Adrenal gland (tissue), 12 donors: ENCODE results near the gene LRP1B. TPM values are rescaled to one million over a fixed set of nuclear protein-coding genes. Genes with fewer than 3 reads are reported as not detected.

ENCODE experiments used
- DNase-seq, 7 donors: peaks; one replicate each; pipeline ENCODE4 v3.0.0-alpha.2; 2019 to 2020
- H3K27ac ChIP-seq, 5 donors: fragments of 200-600 bp; sonication (generic) in 4 of 5; 1 replicate in 3 of 5; 2 replicates in 2 of 5; pipeline versions ENCODE4 v1.5.1 to v1.8.0; 2016 to 2020; ENCODE audit warnings: mild to moderate bottlenecking in 1 of 5
- H3K27me3 ChIP-seq: fragments of 200-600 bp; 2 replicates; pipeline ENCODE4 v1.8.0; 2021
- H3K36me3 ChIP-seq, 2 donors: fragments of 200-600 bp; replicated peaks in 1 of 2; 1 replicate in 1 of 2; 2 replicates in 1 of 2; pipeline versions ENCODE4 v1.5.1 to v1.8.0; 2018 to 2022
- H3K4me1 ChIP-seq, 2 donors: fragments of 200-600 bp; replicated peaks in 1 of 2; 1 replicate in 1 of 2; 2 replicates in 1 of 2; pipeline versions ENCODE4 v1.5.1 to v1.8.0; 2018 to 2021
- H3K4me3 ChIP-seq, 4 donors: fragments of 200-600 bp; sonication (generic) in 3 of 4; one replicate each; pipeline ENCODE4 v1.5.1; 2016 to 2018
- H3K9me3 ChIP-seq, 3 donors: fragments of 200-600 bp; sonication (generic) in 1 of 3; replicated peaks in 1 of 3; 1 replicate in 2 of 3; 2 replicates in 1 of 3; pipeline versions ENCODE4 v1.5.1 to v1.8.0; 2016 to 2021
- POLR2A ChIP-seq, 2 donors: fragments of 450-650 bp; IDR thresholded peaks; one replicate each; pipeline ENCODE4 v1.6.1; 2017; ENCODE audit warnings: antibody characterized with exemption in 2 of 2, mild to moderate bottlenecking in 2 of 2, moderate library complexity in 1 of 2
- WGBS, 4 donors: extraction: QIAGEN DNeasy Blood & Tissue Kit in 2 of 4; methylation state at CpG; one replicate each; pipeline versions ENCODE4 v1.1.5 to v1.1.7; 2013 to 2017; 5-methylcytosine and 5-hydroxymethylcytosine counted together
- intact Hi-C, 2 donors: fragments of 100-400 bp; cut with DNase I; formaldehyde crosslinking; loops; one replicate each; pipeline versions ENCODE4 v1.14.1 to v1.15.0; 2022 to 2023
- polyA plus RNA-seq, 3 donors: library from polyadenylated mRNA; stranded (reverse); fragments of 200-250 nt in 2 of 3; fragments of 350-450 nt in 1 of 3; fragmentation: Illumina TruSeq in 1 of 3; extraction: RNeasy Lipid Tissue Mini Kit (QIAGEN cat#74804) in 1 of 3; gene quantifications; one replicate each; pipeline ENCODE4 v1.2.3, GENCODE V29; 2013 to 2014
- total RNA-seq, 9 donors: library from RNA; depleted of rRNA in 4 of 9; stranded (reverse); fragments of >200 nt in 4 of 9; fragments of 120-200 nt in 1 of 9; fragmentation: NEBNext Ultra II Directional in 1 of 9; extraction: Animal tissue kit (Norgen Biotek cat#: 25700) in 1 of 9; gene quantifications; one replicate each; pipeline versions ENCODE4 v1.1.0 to v1.2.4, GENCODE V29; 2013 to 2023
- TF ChIP-seq, protein P1 (sequence below), 6 experiments: fragments of 450-650 bp in 4 of 6; fragments of 200-600 bp in 2 of 6; sonication (generic) in 1 of 6; IDR thresholded peaks; 1 replicate in 5 of 6; 2 replicates in 1 of 6; pipeline versions ENCODE4 v1.5.1 to v1.8.0; 2016 to 2021; ENCODE audit warnings: antibody characterized with exemption in 6 of 6, mild to moderate bottlenecking in 2 of 6, moderate library complexity in 1 of 6
- donor health status: healthy with polysubstance abuse.
- donor health status: Bipolar disorder and iron deficiency.
- donor health status: DM: yes; HTN: yes; CAD: no.
- donor health status: DM: no; HTN: no; CAD: no.
- donor health status: DM: no; HTN: no; CAD: no.
- donor health status: DM: yes; HTN: yes; CAD: no.

Gene LRP1B
- total and polyA plus RNA-seq, 12 donors, result 0.84 to 5.4 (median 2.1) TPM

- intact Hi-C loops, result no loop called here
- no peak for DNase-seq
- no peaks in the 10 kb centered on the region for H3K4me1 ChIP-seq
- no peak overlapping the region for H3K27ac ChIP-seq
- H3K9me3 ChIP-seq, result no peaks in the 10 kb centered on the region
- no peak for TF ChIP-seq POLR2A (IDR thresholded peaks at IDR 0.05)
- TF ChIP-seq, protein P1, sequence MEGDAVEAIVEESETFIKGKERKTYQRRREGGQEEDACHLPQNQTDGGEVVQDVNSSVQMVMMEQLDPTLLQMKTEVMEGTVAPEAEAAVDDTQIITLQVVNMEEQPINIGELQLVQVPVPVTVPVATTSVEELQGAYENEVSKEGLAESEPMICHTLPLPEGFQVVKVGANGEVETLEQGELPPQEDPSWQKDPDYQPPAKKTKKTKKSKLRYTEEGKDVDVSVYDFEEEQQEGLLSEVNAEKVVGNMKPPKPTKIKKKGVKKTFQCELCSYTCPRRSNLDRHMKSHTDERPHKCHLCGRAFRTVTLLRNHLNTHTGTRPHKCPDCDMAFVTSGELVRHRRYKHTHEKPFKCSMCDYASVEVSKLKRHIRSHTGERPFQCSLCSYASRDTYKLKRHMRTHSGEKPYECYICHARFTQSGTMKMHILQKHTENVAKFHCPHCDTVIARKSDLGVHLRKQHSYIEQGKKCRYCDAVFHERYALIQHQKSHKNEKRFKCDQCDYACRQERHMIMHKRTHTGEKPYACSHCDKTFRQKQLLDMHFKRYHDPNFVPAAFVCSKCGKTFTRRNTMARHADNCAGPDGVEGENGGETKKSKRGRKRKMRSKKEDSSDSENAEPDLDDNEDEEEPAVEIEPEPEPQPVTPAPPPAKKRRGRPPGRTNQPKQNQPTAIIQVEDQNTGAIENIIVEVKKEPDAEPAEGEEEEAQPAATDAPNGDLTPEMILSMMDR (IDR thresholded peaks at IDR 0.05), result no peak
- no peaks in the 10 kb centered on the region for H3K27me3 ChIP-seq
- H3K36me3 ChIP-seq, result no peaks in the 10 kb centered on the region
- no peak overlapping the region for H3K4me3 ChIP-seq
- WGBS, 4 donors, result 85 to 89% (median 88%) methylated on average over 4 of the region's 4 CpGs
Measured at GRCh38 chr2:141699573-141699972, 431.2 kb downstream of the LRP1B start.

DNA sequence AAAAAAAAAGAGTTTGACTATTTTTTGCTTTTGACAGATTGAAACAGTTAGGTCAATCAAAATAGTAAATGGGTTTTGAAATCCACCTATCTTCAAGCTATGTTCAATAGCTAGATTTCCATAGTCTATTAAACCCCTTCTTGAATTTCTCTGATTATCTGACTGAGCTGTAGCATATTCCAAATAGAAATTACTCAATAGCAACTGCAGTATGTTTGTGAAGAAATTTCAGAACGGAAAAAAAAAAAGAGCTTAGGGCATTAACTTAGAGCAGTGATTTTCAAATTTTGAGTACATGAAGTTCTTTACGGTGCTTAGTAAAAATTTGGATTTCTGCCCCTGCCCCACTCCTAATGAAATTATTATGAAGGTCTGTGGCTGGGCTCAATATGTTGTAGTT, 432.3 kb downstream of the LRP1B start:
- TF ChIP-seq, protein P1 (IDR thresholded peaks at IDR 0.05), result no peak
- TF ChIP-seq POLR2A (IDR thresholded peaks at IDR 0.05), result no peak
- no peak for DNase-seq
- no peaks in the 10 kb centered on the region for H3K36me3 ChIP-seq
- H3K4me3 ChIP-seq, result no peak overlapping the region
- no peaks in the 10 kb centered on the region for H3K9me3 ChIP-seq
- 81 to 89% (median 84%) methylated on average over 2 of the region's 2 CpGs for WGBS, 4 donors
- H3K27ac ChIP-seq, result no peak overlapping the region
- no peaks in the 10 kb centered on the region for H3K4me1 ChIP-seq
- H3K27me3 ChIP-seq, result no peaks in the 10 kb centered on the region
- intact Hi-C loops, result no loop called here

DNA sequence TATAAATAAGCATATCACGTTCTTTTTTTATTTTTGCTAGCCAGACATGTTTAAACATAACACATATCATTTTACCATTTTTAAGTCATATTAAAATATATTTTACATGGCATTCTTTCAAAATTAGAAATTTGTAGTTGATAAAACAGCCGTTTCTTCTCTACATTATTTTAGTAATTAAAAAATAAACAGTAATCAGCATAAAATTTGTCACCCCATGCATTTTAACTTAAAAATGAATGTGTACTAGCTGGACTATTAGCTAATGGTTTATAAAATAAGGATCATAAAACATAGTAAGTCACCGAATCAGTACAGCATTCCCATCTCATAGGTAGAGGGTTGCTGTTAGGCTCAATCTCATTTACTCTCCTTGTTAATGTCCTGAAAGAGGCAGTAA, 433.8 kb downstream of the LRP1B start:
- no peaks in the 10 kb centered on the region for H3K4me1 ChIP-seq
- no peaks in the 10 kb centered on the region for H3K36me3 ChIP-seq
- no peak overlapping the region for H3K4me3 ChIP-seq
- no peak overlapping the region for H3K27ac ChIP-seq
- H3K9me3 ChIP-seq, result no peaks in the 10 kb centered on the region
- no peak for DNase-seq
- H3K27me3 ChIP-seq, result no peaks in the 10 kb centered on the region
- WGBS, 4 donors, result 73 to 90% (median 83%) methylated on average over 3 of the region's 3 CpGs
- TF ChIP-seq POLR2A (IDR thresholded peaks at IDR 0.05), result no peak
- TF ChIP-seq, protein P1 (IDR thresholded peaks at IDR 0.05), result no peak
- intact Hi-C loops, result no loop called here

GRCh38 chr2:141694180-141694579, 436.6 kb downstream of the LRP1B start:
- Histone ChIP-seq H3K36me3 (no peaks in the 10 kb centered on the region), H3K27me3 (no peaks in the 10 kb centered on the region), H3K9me3 (no peaks in the 10 kb centered on the region), H3K4me1 (no peaks in the 10 kb centered on the region), H3K27ac (no peak overlapping the region), H3K4me3 (no peak overlapping the region)
- intact Hi-C loops, result no loop called here
- TF ChIP-seq, protein P1 (IDR thresholded peaks at IDR 0.05), result no peak
- no peak for TF ChIP-seq POLR2A (IDR thresholded peaks at IDR 0.05)
- DNase-seq, result no peak
- 86 to 90% (median 88%) methylated on average over 2 of the region's 2 CpGs for WGBS, 4 donors
